GM12801 (cell line): ENCODE measurements around the gene USP16.

Source experiments
- TF ChIP-seq, protein P1 (sequence below): IDR thresholded peaks from one replicate; pipeline ENCODE4 v1.5.1; 2011; ENCODE audit warnings: control low read depth; ENCODE audit not compliant: insufficient read length; ENCODE audit errors: extremely low read depth

USP16 gene

DNA sequence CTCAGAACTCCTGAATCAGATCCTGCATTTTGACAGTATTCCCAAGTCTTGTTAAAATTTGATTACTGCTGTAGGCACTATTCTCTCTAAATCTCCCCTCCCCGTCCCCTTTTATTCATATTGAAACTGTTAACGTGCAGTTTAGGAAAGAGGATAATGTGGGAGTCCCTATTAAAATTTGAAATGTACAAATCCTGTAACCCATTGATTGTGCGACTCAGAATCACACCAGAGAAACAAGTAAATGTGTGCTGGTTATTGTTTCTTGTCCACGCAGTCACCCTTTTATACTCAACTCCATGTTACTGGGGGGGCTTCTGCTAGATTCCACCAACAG, 31.2 kb upstream of the USP16 start:
- TF ChIP-seq, protein P1, sequence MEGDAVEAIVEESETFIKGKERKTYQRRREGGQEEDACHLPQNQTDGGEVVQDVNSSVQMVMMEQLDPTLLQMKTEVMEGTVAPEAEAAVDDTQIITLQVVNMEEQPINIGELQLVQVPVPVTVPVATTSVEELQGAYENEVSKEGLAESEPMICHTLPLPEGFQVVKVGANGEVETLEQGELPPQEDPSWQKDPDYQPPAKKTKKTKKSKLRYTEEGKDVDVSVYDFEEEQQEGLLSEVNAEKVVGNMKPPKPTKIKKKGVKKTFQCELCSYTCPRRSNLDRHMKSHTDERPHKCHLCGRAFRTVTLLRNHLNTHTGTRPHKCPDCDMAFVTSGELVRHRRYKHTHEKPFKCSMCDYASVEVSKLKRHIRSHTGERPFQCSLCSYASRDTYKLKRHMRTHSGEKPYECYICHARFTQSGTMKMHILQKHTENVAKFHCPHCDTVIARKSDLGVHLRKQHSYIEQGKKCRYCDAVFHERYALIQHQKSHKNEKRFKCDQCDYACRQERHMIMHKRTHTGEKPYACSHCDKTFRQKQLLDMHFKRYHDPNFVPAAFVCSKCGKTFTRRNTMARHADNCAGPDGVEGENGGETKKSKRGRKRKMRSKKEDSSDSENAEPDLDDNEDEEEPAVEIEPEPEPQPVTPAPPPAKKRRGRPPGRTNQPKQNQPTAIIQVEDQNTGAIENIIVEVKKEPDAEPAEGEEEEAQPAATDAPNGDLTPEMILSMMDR, result no peak

GRCh38 chr21:29002442-29003144, 21.9 kb upstream of the USP16 start:
- TF ChIP-seq, protein P1, result no peak

GRCh38 chr21:29005696-29006095, 18.8 kb upstream of the USP16 start:
- TF ChIP-seq, protein P1, result no peak

DNA sequence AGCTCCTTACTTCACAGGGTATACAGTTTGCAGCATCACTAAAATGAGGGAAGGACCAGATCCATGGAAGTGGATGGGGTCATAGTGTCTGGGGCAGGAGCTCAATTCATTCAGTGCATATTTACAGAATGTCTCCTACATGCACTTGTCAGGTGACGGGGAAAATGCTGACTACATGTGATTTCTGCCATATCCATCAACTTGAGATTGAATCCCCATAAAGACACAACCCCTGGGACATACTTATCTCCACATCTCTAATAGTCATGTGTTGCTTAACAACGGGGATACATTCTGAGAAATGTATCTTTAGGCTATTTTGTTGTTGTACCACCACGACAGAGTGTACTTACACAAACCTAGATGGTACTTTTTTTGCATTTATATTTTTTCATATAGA, 17.3 kb upstream of the USP16 start:
- TF ChIP-seq, protein P1, result no peak

DNA sequence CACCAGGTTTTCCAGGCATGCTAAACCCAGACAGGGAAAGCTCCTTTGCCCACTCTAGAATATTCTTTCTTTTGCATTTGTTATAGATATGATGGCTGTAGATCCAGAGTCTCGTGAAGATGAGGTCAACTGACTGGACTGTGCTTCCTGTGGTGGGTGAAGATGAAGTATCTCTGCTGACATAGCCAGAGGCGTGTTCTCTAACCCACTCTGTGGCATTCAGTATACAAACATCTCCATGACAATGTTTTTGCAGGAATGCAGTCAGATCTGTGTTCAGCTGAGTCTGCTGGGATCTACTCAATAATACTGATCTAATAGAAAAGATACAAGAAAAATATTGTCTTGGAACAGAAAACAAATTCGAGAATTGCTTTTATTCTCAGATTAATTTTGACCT, 16.7 kb upstream of the USP16 start:
- TF ChIP-seq, protein P1, result no peak

DNA sequence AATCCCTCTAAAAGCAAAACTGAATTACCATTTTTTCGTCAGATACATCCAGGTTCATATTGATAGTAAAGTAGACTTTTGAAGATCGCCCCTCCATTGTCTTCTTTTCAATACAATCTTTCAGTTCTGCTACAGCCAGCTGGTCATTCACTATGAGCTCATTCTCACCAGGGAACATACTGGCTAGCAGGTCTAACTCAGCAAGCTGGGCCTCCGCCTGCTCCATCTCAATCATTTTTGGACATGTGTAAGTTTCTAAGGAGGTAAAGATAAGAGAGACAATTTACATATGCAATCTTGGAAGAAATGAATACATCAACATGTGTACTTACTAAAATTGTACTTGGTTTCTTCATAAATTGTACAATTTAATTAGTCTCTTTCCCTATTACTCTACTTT, 16.1 kb upstream of the USP16 start:
- TF ChIP-seq, protein P1, result no peak

- TF ChIP-seq, protein P1, result no peak
Observed at GRCh38 chr21:29017639-29018237, 6.7 kb upstream of the USP16 start.
